GM12878 (cell line): ENCODE results near the gene H2BK1. TPM values are rescaled to one million over a fixed set of nuclear protein-coding genes. Genes with fewer than 3 reads are reported as not detected.

Source experiments
- ATAC-seq: fragments of 200-7000 bp; cut with Tn5 transposase; 3 replicates; pipeline ENCODE4 v1.9.1; 2020; ENCODE audit warnings: mild to moderate bottlenecking, moderate library complexity
- BruUV-seq: library from RNA; stranded (reverse); fragments of 400-500 nt; replicated peaks from 2 replicates; lab custom pipeline; 2021; lab: Mats Ljungman, UMichigan
- CTCF ChIA-PET: fragments of 300-600 bp; sonication (Branson Sonifier 250); formaldehyde crosslinking; extraction: SDS; loops from one replicate; lab custom pipeline; 2021; ENCODE audit warnings: inconsistent platforms; lab: Yijun Ruan, JAX
- POLR2A ChIA-PET: fragments of 350-600 bp; formaldehyde crosslinking; extraction: SDS; loops from one replicate; lab custom pipeline; 2021; ENCODE audit warnings: inconsistent platforms; lab: Charles Lee
- RAD21 ChIA-PET: fragments of 300-600 bp; sonication (Branson Sonifier 250); formaldehyde crosslinking; loops from one replicate; lab custom pipeline; 2023; ENCODE audit warnings: antibody characterized with exemption; ENCODE audit not compliant: unreplicated experiment; lab: Charles Lee
- SMC1A ChIA-PET: fragments of 300-600 bp; sonication (Branson Sonifier 250); formaldehyde crosslinking; loops from one replicate; lab custom pipeline; 2023; ENCODE audit not compliant: unreplicated experiment, uncharacterized antibody; lab: Charles Lee
- DNase-seq: peaks from one replicate; pipeline ENCODE4 v3.0.0-alpha.2; 2011; ENCODE audit warnings: low read depth, low spot score
- FAIRE-seq: peaks from 3 replicates; lab custom pipeline; 2011; peaks lifted over from hg19 to GRCh38; lab: Jason Lieb, UNC
- H2AFZ ChIP-seq: 2 replicates; pipeline ENCODE4 v1.6.0; 2011; ENCODE audit warnings: low read depth, low read length, control low read depth; ENCODE audit not compliant: control insufficient read depth
- H3K27ac ChIP-seq: 2 replicates; pipeline ENCODE4 v1.5.1; 2011; ENCODE audit warnings: control low read depth; ENCODE audit not compliant: control insufficient read depth, insufficient read depth
- H3K27me3 ChIP-seq, 2 experiments: replicated peaks in 1 of 2; 2 replicates each; pipeline versions ENCODE4 v1.6.0 to v1.6.1; 2011; ENCODE audit warnings: low read length in 1 of 2; ENCODE audit not compliant: control insufficient read depth in 2 of 2, insufficient read depth in 2 of 2
- H3K36me3 ChIP-seq, 2 experiments: 2 replicates each; pipeline ENCODE4 v1.5.1; 2011; ENCODE audit warnings: low read length in 1 of 2; ENCODE audit not compliant: control insufficient read depth in 2 of 2, insufficient read depth in 2 of 2
- H3K4me1 ChIP-seq: 2 replicates; pipeline ENCODE4 v1.6.1; 2011; ENCODE audit warnings: mild to moderate bottlenecking, low read length, moderate library complexity, mixed read lengths; ENCODE audit not compliant: control insufficient read depth, insufficient read depth
- H3K4me2 ChIP-seq: 2 replicates; pipeline ENCODE4 v1.6.0; 2011; ENCODE audit warnings: control low read depth; ENCODE audit not compliant: control insufficient read depth, insufficient read depth
- H3K4me3 ChIP-seq: fragments of 200-600 bp; sonication (generic); 2 replicates; pipeline ENCODE4 v1.5.1; 2016
- H3K79me2 ChIP-seq: 2 replicates; pipeline ENCODE4 v1.6.0; 2011; ENCODE audit warnings: low read length; ENCODE audit not compliant: control insufficient read depth, insufficient read depth
- H3K9ac ChIP-seq: 2 replicates; pipeline ENCODE4 v1.8.0; 2011; ENCODE audit warnings: low read length, control low read depth, mixed read lengths; ENCODE audit not compliant: control insufficient read depth, insufficient read depth
- H3K9me3 ChIP-seq: replicated peaks from 3 replicates; pipeline ENCODE4 v1.5.1; 2011; ENCODE audit warnings: mild to moderate bottlenecking, low read length; ENCODE audit not compliant: control insufficient read depth, insufficient read depth
- H4K20me1 ChIP-seq: 2 replicates; pipeline ENCODE4 v1.6.0; 2011; ENCODE audit not compliant: control insufficient read depth, insufficient read depth
- CBX5 ChIP-seq: sonication (generic); IDR thresholded peaks from 2 replicates; pipeline ENCODE4 v1.6.1; 2016; ENCODE audit warnings: low read depth, moderate library complexity, mild to moderate bottlenecking, inconsistent platforms
- CHD4 ChIP-seq: fragments of 200-600 bp; sonication (generic); IDR thresholded peaks from 2 replicates; pipeline ENCODE4 v1.6.1; 2016; ENCODE audit warnings: mild to moderate bottlenecking
- CREM ChIP-seq: IDR thresholded peaks from 2 replicates; pipeline ENCODE4 v1.6.1; 2014; ENCODE audit warnings: antibody characterized with exemption, low read depth
- FOS ChIP-seq: IDR thresholded peaks from 3 replicates; pipeline ENCODE4 v1.6.1; 2011; ENCODE audit warnings: borderline replicate concordance; ENCODE audit not compliant: insufficient read length; ENCODE audit errors: extremely low read depth
- FOXK2 ChIP-seq: fragments of 450-650 bp; IDR thresholded peaks from 2 replicates; pipeline ENCODE4 v1.6.1; 2017; ENCODE audit warnings: mild to moderate bottlenecking, moderate library complexity
- IRF4 ChIP-seq: IDR thresholded peaks from 2 replicates; pipeline ENCODE4 v1.6.1; 2011; ENCODE audit warnings: low read depth, low read length
- LARP7 ChIP-seq: fragments of 450-650 bp; IDR thresholded peaks from 2 replicates; pipeline ENCODE4 v1.6.1; 2017; ENCODE audit warnings: mild to moderate bottlenecking
- NKRF ChIP-seq: fragments of 450-650 bp; conservative IDR thresholded peaks from 2 replicates; pipeline ENCODE4 v1.6.1; 2017; ENCODE audit warnings: mild to moderate bottlenecking, moderate library complexity
- SUZ12 ChIP-seq: fragments of 200-600 bp; sonication (generic); IDR thresholded peaks from one replicate; pipeline ENCODE4 v1.6.1; 2018; ENCODE audit warnings: antibody characterized with exemption, mild to moderate bottlenecking; ENCODE audit not compliant: unreplicated experiment
- ZNF622 ChIP-seq: fragments of 450-650 bp; IDR thresholded peaks from 2 replicates; pipeline ENCODE4 v1.6.1; 2017; ENCODE audit warnings: mild to moderate bottlenecking, inconsistent platforms
- WGBS: methylation state at CpG from one replicate; pipeline ENCODE4 v1.1.6; 2016; ENCODE audit warnings: low lambda C conversion rate; ENCODE audit not compliant: insufficient replicate concordance, insufficient coverage; ENCODE audit errors: missing lambda C conversion rate; 5-methylcytosine and 5-hydroxymethylcytosine counted together
- in situ Hi-C: fragments of 300-500 bp; cut with MboI; formaldehyde crosslinking; loops from 9 replicates; pipeline ENCODE4 v1.14.3; 2018; ENCODE audit warnings: mixed read lengths
- intact Hi-C: fragments of 100-400 bp; cut with micrococcal nuclease; formaldehyde crosslinking; loops from one replicate; pipeline ENCODE4 v1.14.2; 2022; ENCODE audit not compliant: unreplicated experiment
- polyA plus RNA-seq, 11 experiments: library from polyadenylated mRNA; depleted of rRNA in 4 of 11; unstranded in 6 of 11; stranded (reverse) in 5 of 11; fragments of >200 nt; fragmentation: Nextera tagmentation in 4 of 11; fragmentation: Illumina TruSeq in 1 of 11; extraction: Ambion mirVana in 4 of 11; extraction: Trizol in 1 of 11; gene quantifications; 1 replicate in 1 of 11; 2 replicates in 10 of 11; pipeline versions ENCODE4 v1.2.1 to v1.2.3, GENCODE V29; 2011 to 2016; ENCODE audit warnings: inconsistent platforms in 2 of 11, missing spikeins in 2 of 11, low read depth in 1 of 11
- total RNA-seq, 4 experiments: library from RNA; depleted of rRNA in 3 of 4; stranded (reverse); fragments of >200 nt in 3 of 4; fragmentation: Illumina TruSeq in 1 of 4; extraction: Trizol in 1 of 4; gene quantifications; 2 replicates each; pipeline versions ENCODE4 v1.2.1 to v1.2.3, GENCODE V29; 2013 to 2021

Gene H2BK1
- total and polyA plus RNA-seq, 10 of the 15 experiments (the other 5 are each of a cell fraction or from before 2014, with no cell fraction given), result 0.54 TPM; not detected in 9

DNA sequence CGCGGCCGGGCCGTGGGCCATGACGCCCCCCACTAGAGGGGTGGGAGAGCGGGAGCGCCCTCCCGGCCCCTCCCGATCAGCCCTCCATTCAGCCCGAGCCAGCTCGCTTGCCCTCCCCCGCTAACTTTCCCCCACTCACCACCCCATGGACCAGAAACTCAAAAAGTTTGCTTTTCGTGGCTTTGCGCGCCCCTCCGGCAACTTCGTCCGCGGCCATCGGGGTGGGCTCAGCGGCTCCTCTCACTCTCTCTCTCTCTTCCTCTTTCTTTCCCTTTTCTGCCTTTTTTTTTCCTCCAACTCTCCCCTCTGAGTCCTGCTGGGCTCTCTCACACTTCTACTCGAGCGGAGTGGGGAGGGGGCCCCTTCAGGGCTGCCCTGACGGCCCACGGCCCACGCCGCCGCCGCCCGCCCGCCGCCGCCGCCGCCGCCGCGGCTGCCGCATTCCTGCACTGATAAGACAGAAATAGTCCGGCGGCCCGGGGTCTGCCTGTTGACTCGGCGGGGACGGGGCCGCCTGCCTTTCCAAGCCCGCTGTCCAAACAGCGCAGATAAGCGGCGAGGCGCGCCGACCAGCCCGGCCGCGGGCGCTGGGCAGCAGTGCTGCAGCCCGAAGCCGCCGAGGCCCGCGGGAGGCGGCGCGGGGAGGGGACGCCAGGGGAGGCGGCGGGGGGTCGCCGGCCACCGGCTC is 38.2 kb upstream of the H2BK1 start, which contains the start of gene SMARCD3 (continued):
- TF ChIP-seq NKRF, result no peak
- TF ChIP-seq SUZ12, result peak; percentile 99
- no peak for TF ChIP-seq CBX5
- no peak for TF ChIP-seq CREM
- TF ChIP-seq CHD4, result no peak
- no peak for TF ChIP-seq FOS
- TF ChIP-seq LARP7, result peak; percentile 19; the same call in 1 of the 2 replicates
- TF ChIP-seq IRF4, result no peak
- TF ChIP-seq FOXK2, result no peak

DNA sequence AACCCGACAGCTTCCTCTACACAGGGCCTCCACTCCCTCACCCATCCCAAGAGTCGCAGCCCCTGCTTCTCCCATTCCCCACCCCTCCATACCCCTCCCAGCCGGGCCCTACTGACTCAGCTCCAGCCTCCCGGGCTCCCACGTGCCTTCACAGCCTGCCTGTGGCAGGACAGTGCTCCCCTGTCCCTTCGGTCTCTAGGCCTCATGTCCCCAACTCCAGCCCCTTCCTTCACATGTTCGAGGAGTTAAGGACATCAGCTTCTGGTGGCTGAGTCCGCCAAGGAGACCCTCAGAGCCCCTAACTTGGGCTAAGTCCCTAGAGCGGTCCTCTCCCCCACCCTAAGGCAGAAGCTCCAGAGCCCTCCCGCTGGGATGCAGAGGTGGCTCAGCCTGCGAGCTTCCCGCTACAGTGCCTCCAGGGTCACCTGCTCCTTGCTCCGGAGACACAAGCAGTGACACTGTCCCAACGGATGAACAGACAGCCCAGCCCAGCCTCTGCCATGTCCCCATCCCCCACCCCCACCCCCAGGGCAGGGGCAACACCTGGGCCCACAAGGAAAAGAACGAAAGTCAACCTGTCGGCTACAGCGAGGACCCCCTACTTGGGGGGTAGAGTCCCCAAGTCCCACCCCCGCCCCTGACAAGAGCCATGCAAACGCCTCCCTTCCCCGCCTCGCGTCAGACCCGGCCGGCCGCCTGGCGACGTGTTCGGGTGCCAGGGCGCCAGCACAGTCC is 37.5 kb upstream of the H2BK1 start:
- H2AFZ ChIP-seq, result no peak overlapping the region
- ChIA-PET POLR2A (no interaction called here), CTCF (interaction anchor here (0.7 to 5.3 kb wide), 3 partner anchors 51 to 204 kb away, joined by 3 to 41 read pairs (median 5); no protein-coding TSS in a partner anchor), RAD21 (no interaction called here), SMC1A (no interaction called here)
- H4K20me1 ChIP-seq, result no peaks in the 10 kb centered on the region
- H3K4me3 ChIP-seq, result no peak overlapping the region
- H3K36me3 ChIP-seq, result no peaks in the 10 kb centered on the region
- peaks cover 22 to 35% of the 10 kb centered on the region in 2 experiments for H3K27me3 ChIP-seq
- no peak for TF ChIP-seq ZNF622
- H3K4me2 ChIP-seq, result no peak overlapping the region; the same call in 1 of the 2 replicates
- FAIRE-seq (no peak), DNase-seq (no peak), ATAC-seq (no peak)
- H3K9ac ChIP-seq, result no peak overlapping the region
- H3K27ac ChIP-seq, result no peak overlapping the region
- no TSS peak for BruUV-seq
- no peaks in the 10 kb centered on the region for H3K79me2 ChIP-seq
- no peaks in the 10 kb centered on the region for H3K9me3 ChIP-seq
- in situ Hi-C loops, result no loop called here
- WGBS, result 9% methylated on average over 26 of the region's 29 CpGs
- intact Hi-C loops, result no loop called here
- H3K4me1 ChIP-seq, result peaks cover 16% of the 10 kb centered on the region
